GM21717 (cell line): ENCODE data around the gene RALB.
"Not testable (repeated sequence)": the region's sequence is repeated elsewhere in the genome, so short reads cannot be mapped to it uniquely, and the experiment has no call there.

ENCODE experiments used
- ATAC-seq: cut with Tn5 transposase; IDR thresholded peaks from one replicate; pipeline ENCODE4 v1.9.1; 2021; ENCODE audit warnings: mild to moderate bottlenecking, moderate library complexity; ENCODE audit not compliant: unreplicated experiment

Gene RALB

DNA sequence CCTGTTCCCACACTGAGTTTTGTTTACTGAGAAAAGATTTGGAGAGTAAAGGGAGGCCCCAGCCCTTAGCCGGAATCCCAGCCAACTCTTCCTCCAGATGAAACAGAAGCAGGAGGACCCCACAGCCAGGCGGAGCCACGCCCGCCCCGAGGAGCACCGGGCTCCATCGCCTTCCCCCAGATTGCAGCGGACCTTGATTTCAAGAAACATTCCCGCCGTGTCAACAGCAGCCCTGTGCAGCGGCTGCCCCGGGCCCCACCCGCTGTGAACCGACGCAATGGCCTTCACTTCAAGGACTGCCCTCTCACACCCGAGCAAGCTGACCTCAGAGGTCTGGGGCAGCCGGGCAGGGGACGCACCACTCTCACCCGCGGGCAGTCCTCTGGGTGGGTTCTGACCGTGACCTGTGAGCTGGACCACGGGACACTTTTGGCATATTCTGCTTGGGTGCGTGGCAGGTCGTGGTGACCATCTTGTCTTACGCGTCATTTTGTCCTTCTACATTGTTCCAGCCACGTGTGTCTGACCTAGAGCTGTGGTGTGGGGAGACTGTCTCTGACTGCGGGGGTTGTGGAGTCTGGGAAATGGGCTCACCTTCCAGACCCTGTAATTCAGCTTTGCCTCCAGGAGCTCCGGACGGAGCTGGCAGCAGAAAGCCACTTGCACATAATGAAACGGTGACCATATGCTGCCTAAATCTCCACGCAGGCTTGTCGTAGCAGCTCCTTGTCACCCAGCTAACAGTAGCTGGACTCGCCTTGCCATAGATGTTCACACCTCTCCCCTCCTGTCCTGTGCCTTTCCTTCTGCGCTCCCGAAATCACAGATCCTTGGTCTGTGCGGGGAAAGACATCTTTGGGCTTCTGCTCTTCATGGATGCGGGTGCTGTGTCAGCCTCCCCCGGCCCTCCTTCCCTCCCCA lies 61.3 kb downstream of the RALB start:
- no peak for ATAC-seq

- ATAC-seq: no peak
Measured at GRCh38 chr2:120314690-120315366, 62.2 kb downstream of the RALB start.

- ATAC-seq: no peak
Measured at GRCh38 chr2:120315367-120316033, 62.8 kb downstream of the RALB start.

- ATAC-seq: no peak
Measured at GRCh38 chr2:120316071-120316470, 63.4 kb downstream of the RALB start.

GRCh38 chr2:120316528-120317179 lies 64.0 kb downstream of the RALB start:
- no peak for ATAC-seq

- ATAC-seq: no peak
Measured at GRCh38 chr2:120317180-120317533, 64.5 kb downstream of the RALB start.

GRCh38 chr2:120317916-120318315 lies 65.3 kb downstream of the RALB start:
- no peak for ATAC-seq

DNA sequence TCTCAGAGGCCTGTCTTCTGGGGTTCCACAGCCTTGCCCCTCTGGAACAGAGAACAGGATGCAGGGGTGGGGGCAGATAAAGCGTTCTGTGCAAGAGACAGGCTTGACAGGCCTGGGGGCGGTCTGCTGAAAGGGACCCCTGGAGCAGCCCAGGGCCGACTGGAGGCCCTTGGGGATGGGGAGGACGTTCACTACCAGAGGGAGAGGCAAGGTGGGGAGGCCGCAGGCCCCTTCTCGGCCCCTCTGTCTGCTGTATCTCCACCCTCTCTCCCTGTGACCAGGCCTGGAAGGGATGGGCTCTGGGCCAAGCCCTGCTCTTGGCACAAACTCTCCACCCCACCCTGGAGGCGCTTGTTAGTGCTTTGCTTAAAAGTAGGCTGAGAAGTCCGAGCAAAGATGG lies 66.0 kb downstream of the RALB start:
- ATAC-seq: no peak

DNA sequence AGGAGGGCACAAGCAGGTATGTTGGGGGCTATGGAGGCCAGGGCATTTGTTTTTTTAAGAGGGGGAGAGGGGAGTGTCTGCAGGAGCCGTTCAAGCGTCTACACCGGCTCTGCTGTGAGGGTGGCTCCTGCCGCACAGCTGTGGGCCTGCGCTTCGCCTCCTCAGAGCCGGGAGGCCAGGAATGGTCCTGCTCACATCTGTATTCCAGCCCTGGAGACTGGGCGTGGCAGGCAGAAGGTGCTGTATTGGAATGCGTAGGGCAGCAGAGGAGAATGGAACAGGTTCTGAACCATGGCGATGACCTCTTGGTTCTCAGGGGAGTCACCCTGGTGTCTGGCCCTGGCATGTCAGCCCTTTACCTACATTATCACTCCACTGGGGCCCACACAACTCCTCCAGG lies 66.5 kb downstream of the RALB start:
- ATAC-seq: no peak

DNA sequence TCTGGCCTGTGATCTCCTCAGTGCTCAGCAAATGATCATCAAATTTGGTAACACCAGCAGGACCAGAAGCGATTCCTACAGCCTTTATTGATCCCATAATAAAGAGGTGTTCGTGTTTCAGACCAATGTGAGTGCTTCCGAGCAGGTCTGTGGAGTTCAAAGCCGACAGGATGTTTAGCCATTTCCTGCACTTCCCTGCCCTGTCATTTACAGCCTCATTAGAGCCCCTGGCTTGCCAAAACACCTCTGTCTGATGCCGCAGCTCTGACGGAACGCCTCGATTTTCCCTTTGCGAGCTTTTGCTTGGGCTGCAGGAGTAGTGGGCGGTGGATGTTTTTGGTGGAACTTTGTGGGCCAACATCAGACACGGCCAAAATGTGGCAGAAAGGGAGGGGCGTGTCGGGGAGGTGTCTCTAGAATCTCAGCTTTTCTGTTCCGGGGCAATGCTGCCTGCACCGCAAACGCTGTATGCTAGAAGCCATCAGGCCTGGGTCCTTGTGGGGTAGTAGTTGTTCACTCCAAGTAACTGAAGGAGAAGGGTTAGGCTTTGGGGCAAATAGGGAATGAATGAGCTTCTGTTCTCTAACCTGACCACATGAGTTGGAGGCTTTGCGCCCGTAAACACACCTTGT lies 67.2 kb downstream of the RALB start:
- no peak for ATAC-seq

GRCh38 chr2:120320318-120320851 lies 67.7 kb downstream of the RALB start:
- ATAC-seq: no peak

- not testable (repeated sequence) for ATAC-seq
Measured at GRCh38 chr2:120320887-120321556, 68.4 kb downstream of the RALB start.

DNA sequence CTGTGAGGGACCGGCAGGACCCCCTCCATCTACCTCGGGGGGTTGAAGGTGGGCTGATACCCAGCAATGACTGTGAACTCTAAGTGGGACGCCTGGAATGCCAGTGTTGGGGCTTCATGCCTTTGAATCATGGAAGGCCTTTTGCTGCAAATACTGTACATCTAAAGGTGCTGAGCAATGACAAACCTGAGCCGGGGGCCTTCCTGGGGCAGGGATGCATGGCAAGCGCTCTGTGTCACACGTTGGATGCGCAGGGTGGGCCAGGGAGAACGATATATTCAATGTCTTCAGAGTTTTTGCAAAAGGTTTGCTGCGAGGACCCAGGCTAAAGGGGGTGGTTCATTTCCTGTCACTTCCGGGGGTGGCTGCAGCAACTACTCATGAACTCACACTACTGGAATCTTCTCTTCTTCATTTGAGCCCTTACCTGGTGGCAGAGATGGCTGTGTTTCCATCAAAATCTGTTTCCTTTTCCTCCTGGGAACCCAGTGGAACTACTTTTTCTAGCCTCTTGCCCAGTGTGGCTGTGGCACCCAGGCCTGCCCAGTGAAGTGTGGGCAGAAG lies 69.2 kb downstream of the RALB start:
- no peak for ATAC-seq

- no peak for ATAC-seq
Measured at GRCh38 chr2:120322329-120322728, 69.7 kb downstream of the RALB start.

DNA sequence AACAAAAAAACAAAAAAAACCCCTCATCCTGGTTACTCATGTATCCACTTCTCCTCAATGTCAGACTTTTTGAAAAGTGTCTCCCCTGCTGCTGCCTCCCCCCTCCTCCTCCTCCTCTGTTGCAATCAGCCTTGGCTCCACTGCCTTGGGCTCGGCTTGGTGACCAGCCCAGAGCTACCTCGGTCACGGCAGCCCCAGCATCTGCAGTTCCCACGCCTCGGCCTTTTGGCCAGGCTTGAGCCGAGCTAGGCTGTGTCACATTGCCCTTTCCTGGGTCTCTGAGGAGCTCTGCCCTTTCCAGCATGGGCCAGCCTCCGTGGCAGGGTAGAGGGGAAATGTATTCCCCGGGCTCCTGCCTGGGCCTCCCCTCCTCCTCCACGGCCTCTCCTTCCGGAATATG lies 70.6 kb downstream of the RALB start:
- ATAC-seq: no peak

DNA sequence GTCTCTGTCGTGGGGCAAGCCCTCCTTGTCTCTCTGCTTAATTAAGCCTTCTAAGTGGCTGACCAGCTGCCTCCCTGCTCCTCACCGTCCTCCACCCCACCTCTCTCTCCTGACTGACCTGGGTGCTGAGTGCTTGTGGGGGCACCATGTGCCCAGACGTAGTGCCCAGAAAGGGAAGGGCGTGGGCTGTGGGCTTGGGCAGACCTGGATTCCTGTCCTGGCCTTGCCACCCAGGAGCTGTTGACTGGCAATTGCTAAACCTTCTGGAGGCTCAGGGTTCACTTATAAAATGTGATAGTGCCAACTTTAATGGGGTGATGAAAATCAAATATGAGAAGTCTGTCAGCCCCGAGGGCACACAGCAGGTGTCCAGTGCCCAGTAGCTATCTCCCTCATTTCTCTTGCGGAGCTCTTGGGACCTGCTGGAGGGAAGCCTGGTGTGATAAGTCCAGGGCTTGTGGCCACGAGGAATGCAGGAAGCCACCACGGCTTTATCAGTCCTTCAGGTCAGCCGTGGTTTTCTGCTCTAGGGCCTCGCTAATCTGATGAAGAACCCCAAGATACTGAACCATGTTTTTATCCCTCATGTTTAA lies 71.3 kb downstream of the RALB start:
- ATAC-seq: no peak

- no peak for ATAC-seq
Measured at GRCh38 chr2:120324933-120325332, 72.3 kb downstream of the RALB start.

GRCh38 chr2:120326066-120326465 lies 73.4 kb downstream of the RALB start:
- ATAC-seq: no peak
